ENCODE measurements around the gene INCENP.
"Not testable (repeated sequence)": the region's sequence is repeated elsewhere in the genome, so short reads cannot be mapped to it uniquely, and the experiment has no call there.

INCENP gene

DNA sequence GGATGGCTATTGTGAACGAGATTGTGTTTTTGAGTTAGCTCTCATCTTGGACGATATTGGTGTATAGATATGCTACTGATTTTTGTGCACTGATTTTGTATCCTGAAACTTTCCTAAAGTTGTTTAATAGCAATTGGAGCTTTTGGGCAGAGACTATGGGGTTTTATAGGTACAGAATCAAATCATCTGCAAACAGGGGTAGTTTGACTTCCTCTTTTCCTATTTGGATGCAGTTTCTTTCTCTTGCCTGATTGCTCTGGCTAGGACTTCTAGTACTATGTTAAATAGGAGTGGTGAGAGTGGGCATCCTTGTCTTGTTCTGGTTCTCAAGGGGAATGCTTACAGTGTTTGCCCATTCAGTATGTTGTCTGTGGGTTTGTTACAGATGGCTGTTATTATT, 57.3 kb downstream of the INCENP start:
- no peak for DNase-seq

DNA sequence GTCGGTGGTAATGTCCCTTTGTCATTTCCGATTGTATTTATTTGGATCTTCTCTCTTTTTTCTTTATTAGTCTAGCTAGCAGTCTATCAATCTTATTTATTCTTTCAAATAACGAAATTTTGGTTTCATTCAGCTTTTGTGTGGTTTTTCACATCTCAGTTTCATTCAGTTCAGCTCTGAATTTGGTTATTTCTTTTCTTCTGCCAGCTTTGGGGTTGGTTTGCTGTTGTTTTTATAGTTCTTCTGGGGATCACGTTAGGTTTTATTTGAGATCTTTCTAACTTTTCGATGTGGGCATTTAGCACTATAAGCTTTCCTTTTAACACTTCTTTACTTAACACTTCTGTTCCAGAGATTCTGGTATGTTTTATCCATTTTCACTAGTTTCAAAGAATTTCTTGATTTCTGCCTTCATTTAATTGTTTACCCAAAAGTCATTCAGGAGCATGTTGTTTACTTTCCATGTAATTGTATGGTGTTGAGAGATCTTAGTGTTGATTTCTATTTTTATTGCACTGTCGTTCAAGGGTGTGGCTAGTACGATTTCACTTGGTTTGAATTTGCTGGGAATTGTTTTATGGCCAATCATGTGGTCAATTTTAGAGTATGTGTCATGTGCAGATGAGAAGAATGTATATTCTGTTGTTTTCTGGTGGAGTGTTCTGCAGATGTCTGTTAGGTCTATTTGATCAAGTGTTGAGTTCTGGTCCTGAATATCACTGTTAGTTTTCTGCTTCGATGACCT, 58.5 kb downstream of the INCENP start:
- DNase-seq, result no peak

DNA sequence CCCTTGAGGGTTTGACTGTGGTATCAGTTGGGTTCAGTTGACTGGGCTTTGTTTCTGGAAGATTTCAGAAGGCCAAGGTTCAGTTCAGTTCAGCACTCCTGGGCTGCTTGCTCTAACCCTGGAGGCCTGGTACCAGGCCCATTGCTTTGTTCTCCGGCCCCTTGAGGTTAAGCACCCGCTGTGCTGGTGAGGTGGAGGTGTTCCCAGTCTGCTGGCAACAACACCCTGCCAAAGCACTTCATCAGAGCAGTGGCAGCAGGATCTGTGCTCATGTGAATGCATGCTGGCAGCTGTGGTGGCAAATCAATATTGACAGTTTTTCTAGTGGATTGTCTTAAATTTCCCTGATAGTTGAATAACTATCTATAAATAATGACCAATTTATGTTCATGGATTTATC, 62.4 kb downstream of the INCENP start:
- DNase-seq, result no peak

DNA sequence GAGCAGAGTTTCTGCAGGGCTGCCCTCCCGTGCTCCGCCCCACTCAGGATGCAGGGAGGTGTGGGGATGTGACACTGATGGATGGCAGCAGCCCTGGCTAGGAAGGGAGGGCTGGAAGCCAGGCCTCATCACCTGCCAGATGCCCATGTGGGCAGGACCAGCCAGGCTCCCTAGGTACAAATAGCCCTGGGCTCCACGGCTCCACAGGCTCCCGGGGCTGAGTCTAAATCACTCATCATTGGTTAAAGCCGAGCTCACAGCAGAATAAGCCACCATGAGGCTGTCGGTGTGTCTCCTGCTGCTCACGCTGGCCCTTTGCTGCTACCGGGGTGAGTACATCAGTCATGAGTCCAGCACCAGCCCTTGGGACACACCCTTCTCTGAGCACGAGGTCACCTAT, 66.2 kb downstream of the INCENP start, which contains the start of gene SCGB1D1:
Gene SCGB1D1, plus strand, starts transcription at position 206 of the 400 bp plus-strand sequence. Its CDS starts 69 bp downstream, at position 275.
- DNase-seq, result no peak

DNA sequence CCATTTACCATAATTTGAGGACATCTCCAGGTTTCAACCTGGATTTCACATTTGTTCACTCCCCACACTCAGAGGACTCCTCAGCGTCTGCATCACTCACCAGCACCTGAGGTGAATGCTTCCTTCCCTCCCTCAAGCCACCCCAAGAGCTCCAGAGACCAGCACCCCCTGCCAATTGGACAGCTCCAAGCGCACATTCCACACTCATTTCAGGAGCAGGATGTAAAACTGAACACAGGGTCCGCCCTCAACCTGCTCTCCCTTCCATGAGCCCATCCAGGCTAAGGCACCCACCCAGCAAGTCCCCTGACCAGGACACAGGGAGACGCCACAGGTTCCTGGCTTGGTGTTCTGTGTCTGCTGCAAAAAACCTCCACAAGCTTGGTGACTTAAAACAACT, 70.1 kb downstream of the INCENP start:
- no peak for DNase-seq

DNA sequence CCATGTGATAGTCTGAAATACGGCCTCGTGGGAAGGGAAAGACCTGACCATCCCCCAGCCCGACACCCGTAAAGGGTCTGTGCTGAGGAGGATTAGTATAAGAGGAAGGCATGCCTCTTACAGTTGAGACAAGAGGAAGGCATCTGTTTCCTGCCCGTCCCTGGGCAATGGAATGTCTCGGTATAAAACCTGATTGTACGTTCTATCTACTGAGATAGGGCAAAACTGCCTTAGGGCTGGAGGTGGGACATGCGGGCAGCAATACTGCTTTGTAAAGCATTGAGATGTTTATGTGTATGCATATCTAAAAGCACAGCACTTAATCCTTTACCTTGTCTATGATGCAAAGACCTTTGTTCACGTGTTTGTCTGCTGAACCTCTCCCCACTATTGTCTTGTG, 71.2 kb downstream of the INCENP start:
- DNase-seq, result not testable (repeated sequence)

DNA sequence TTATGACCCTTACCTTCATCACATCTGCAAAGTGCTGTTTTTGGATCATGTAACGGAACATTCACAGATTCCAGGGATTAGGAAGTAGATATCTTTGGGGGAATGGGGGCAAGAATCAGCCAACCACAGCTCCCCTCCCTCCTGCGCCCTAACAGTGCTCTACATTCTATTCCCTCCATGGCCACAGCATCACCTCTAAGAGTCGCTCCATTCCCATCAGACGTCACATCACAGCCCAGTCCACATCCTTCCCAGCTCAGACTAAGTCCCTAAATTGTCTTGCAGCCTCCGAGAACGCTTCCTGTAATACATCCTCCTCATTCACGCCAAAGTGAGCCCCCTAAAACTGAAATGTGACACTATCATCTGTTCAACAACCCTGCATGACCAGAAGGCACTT, 72.1 kb downstream of the INCENP start:
- no peak for DNase-seq

DNA sequence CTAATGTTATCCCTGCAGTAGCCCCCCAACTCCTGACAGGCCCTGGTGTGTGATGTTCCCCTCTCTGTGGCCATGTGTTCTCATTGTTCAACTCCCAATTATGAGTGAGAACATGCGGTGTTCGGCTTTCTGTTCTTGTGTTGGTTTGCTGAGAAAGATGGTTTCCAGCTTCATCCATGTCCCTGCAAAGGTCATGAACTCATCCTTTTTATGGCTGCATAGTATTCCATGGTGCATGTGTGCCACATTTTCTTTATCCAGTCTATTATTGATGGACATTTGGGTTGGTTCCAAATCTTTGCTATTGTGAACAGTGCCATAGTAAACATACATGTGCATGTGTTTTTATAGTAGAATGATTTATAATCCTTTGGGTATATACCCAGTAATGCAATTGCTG, 73.6 kb downstream of the INCENP start:
- DNase-seq, result not testable (repeated sequence)

DNA sequence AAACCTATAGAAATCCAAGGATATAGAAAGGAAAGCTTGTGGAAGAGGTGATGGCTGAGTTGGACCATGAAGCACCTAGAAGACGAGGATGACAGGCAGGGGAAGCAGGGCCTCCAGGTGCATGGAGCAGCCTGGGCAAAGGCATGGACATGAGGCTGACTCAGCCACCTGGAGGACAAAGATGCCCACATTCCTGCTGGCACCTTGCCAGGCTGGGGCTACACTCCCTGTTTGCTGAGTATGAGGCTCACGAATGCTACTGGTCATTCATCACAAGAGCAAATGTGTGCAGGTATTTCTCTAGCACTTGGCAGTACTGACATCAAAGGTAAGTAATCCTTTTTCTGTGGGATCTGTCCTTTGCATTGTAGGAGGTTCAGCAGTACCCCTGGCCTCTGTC, 77.6 kb downstream of the INCENP start:
- DNase-seq, result no peak
